ENCODE results near the gene ADNP. TPM values are rescaled to one million over a fixed set of nuclear protein-coding genes. Genes with fewer than 3 reads are reported as not detected.
A peak's percentile ranks its signal among the peaks of the same experiment; 100 is the strongest.

Gene ADNP
- total and polyA plus RNA-seq, 2 of the 13 experiments (the other 11 are each of a cell fraction or from before 2014, with no cell fraction given) = 21.0 to 21.5 TPM

GRCh38 chr20:50929299-50930138 lies 1.7 kb downstream of the ADNP start (continued):
- 0 out of 2 replicates have a peak, but pooled peaks have one; percentile 53 for TF ChIP-seq AFF4 (CRISPR knock-in tag; IDR thresholded peaks at IDR 0.05)
- peak; percentile 78; the same call in 1 of the 2 replicates for TF ChIP-seq FOXC1 (CRISPR knock-in tag; IDR thresholded peaks at IDR 0.05; ENCODE audit: borderline replicate concordance)
- peak; percentile 46; the same call in 1 of the 2 replicates for TF ChIP-seq HMG20A (CRISPR knock-in tag; IDR thresholded peaks at IDR 0.05; ENCODE audit: borderline replicate concordance)
- TF ChIP-seq CEBPG (CRISPR knock-in tag; IDR thresholded peaks at IDR 0.05) = peak; percentile 71; the same call in 1 of the 2 replicates
- no peak for TF ChIP-seq ZNF30 (CRISPR knock-in tag; IDR thresholded peaks at IDR 0.05)
- peak; percentile 93 for TF ChIP-seq ZNF343 (CRISPR knock-in tag; IDR thresholded peaks at IDR 0.05)
- TF ChIP-seq PPARG (CRISPR knock-in tag; conservative IDR thresholded peaks at IDR 0.05) = peak; percentile 93
- TF ChIP-seq ZNF776 (CRISPR knock-in tag; IDR thresholded peaks at IDR 0.05) = no peak
- TF ChIP-seq POGZ (CRISPR knock-in tag; IDR thresholded peaks at IDR 0.05) = peak; percentile 99
- peak; percentile 39; the same call in 1 of the 2 replicates for TF ChIP-seq HHEX (CRISPR knock-in tag; IDR thresholded peaks at IDR 0.05)
- peak; percentile 95 for TF ChIP-seq SAP130 (CRISPR knock-in tag; IDR thresholded peaks at IDR 0.05; ENCODE audit: low read depth)
- no peak; the same call in 1 of the 2 replicates for TF ChIP-seq ZSCAN20 (CRISPR knock-in tag; IDR thresholded peaks at IDR 0.05; ENCODE audit: borderline replicate concordance)
- peak; percentile 88 for TF ChIP-seq ZFP91 (CRISPR knock-in tag; IDR thresholded peaks at IDR 0.05; ENCODE audit: borderline replicate concordance)
- TF ChIP-seq THYN1 (CRISPR knock-in tag; IDR thresholded peaks at IDR 0.05; ENCODE audit: borderline replicate concordance, low read depth) = no peak
- peak; percentile 61; the same call in 1 of the 2 replicates for TF ChIP-seq ZNF747 (CRISPR knock-in tag; IDR thresholded peaks at IDR 0.05; ENCODE audit: borderline replicate concordance)
- TF ChIP-seq MYPOP (CRISPR knock-in tag; IDR thresholded peaks at IDR 0.05) = peak; percentile 81
- no peak for TF ChIP-seq ZNF256 (CRISPR knock-in tag; conservative IDR thresholded peaks at IDR 0.05)
- TF ChIP-seq DMAP1 (CRISPR knock-in tag; IDR thresholded peaks at IDR 0.05) = peak; percentile 82
- 0 out of 2 replicates have a peak, but pooled peaks have one; percentile 85 for TF ChIP-seq ZNF619 (CRISPR knock-in tag; IDR thresholded peaks at IDR 0.05)
- peak; percentile 91 for TF ChIP-seq SIN3A (IDR thresholded peaks at IDR 0.05; ENCODE audit: borderline replicate concordance, low read depth, low read length)
- no peak for TF ChIP-seq KLF13 (CRISPR knock-in tag; IDR thresholded peaks at IDR 0.05)
- TF ChIP-seq MATR3 (CRISPR knock-in tag; IDR thresholded peaks at IDR 0.05) = no peak
- no peak for TF ChIP-seq TCF12 (IDR thresholded peaks at IDR 0.05)
- TF ChIP-seq TCF12 (CRISPR knock-in tag; IDR thresholded peaks at IDR 0.05) = no peak
- TF ChIP-seq ELF1 (CRISPR knock-in tag; IDR thresholded peaks at IDR 0.05) = peak; percentile 79

Data from HepG2 (cell line).